ENCODE data around the gene TNRC6C.
"Not testable (repeated sequence)": the region's sequence is repeated elsewhere in the genome, so short reads cannot be mapped to it uniquely, and the experiment has no call there.

Gene TNRC6C

DNA sequence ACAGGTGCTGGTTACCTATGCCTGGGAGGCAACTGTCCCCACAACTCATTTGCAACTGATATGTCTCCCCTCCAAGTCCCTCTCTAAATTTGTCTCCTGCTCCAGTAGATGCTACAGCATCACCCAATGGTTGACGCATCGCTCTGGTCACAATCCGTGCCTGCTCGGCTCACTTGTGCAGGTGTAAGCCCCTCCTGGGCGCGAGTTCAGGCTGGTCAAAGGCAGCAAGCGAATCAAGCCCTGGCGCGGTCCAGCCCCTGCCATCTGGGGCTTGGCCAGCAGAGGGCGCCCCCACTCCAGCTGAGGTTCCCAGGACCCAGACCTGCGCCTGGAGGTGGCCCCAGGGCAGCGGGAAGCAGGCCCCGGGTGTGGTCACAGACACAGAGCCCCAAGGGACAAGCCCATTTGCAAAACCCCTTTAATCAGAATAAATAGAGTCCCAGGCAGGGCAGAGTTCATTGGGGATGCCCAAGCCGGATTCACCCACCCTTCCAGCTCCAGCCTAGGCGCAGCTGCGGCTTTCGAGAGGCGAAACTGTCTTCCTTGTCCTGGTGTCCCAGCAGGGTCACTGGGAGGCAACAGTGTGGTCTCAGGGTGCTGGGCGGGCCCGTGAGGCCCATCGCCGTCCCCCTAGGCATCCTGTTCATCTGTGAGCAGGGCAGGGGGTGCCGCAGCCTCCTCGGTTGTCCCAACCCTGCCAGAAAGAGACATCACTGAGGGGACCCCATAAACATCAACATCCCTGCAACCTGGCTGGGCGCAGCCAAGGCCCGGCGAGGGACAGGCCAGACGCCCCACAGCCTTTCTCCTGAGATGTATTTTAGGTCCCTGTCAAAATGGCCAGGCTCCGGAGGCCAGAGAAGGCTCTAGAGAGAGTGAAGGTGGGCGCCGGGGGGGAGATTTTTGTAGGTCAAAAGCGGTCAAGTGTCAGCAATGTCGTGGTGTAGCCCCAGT is 154.3 kb downstream of the TNRC6C start:
- H3K27ac ChIP-seq (ENCODE audit: low read length): no peak overlapping the region
- no peaks in the 10 kb centered on the region for H3K4me1 ChIP-seq (ENCODE audit: insufficient read depth, low read length)
- DNase-seq (peak; percentile 70), ATAC-seq (ENCODE audit: insufficient read depth, low read depth) (peak; percentile 76)
- no peaks in the 10 kb centered on the region for H3K27me3 ChIP-seq (ENCODE audit: insufficient read depth, low read length, poor library complexity)
- H3K4me3 ChIP-seq (ENCODE audit: low read depth in 1 of 2, low read length in 2 of 2): no peak overlapping the region
- no peaks in the 10 kb centered on the region for H3K9me3 ChIP-seq (ENCODE audit: insufficient read depth, low read length, severe bottlenecking)
- TF ChIP-seq, protein P1, sequence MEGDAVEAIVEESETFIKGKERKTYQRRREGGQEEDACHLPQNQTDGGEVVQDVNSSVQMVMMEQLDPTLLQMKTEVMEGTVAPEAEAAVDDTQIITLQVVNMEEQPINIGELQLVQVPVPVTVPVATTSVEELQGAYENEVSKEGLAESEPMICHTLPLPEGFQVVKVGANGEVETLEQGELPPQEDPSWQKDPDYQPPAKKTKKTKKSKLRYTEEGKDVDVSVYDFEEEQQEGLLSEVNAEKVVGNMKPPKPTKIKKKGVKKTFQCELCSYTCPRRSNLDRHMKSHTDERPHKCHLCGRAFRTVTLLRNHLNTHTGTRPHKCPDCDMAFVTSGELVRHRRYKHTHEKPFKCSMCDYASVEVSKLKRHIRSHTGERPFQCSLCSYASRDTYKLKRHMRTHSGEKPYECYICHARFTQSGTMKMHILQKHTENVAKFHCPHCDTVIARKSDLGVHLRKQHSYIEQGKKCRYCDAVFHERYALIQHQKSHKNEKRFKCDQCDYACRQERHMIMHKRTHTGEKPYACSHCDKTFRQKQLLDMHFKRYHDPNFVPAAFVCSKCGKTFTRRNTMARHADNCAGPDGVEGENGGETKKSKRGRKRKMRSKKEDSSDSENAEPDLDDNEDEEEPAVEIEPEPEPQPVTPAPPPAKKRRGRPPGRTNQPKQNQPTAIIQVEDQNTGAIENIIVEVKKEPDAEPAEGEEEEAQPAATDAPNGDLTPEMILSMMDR (IDR thresholded peaks at IDR 0.05; ENCODE audit: borderline replicate concordance, extremely low read depth, low read length, poor library complexity, severe bottlenecking): peak; percentile 98
- no peak for TF ChIP-seq EZH2 (IDR thresholded peaks at IDR 0.05; ENCODE audit: borderline replicate concordance, low read depth, low read length, severe bottlenecking)
- H2AFZ ChIP-seq (ENCODE audit: low read depth, low read length): no peak overlapping the region
- no peaks in the 10 kb centered on the region for H3K79me2 ChIP-seq (ENCODE audit: insufficient read depth, low read length)
- no peaks in the 10 kb centered on the region for H4K20me1 ChIP-seq (ENCODE audit: insufficient read depth, low read length)
- no peak overlapping the region for H3K9ac ChIP-seq (ENCODE audit: low read depth, low read length)
- no peaks in the 10 kb centered on the region; the same call in 1 of the 2 replicates for H3K36me3 ChIP-seq (ENCODE audit: insufficient read depth, low read length)
- no peak overlapping the region for H3K4me2 ChIP-seq (ENCODE audit: insufficient read depth, low read length)

DNA sequence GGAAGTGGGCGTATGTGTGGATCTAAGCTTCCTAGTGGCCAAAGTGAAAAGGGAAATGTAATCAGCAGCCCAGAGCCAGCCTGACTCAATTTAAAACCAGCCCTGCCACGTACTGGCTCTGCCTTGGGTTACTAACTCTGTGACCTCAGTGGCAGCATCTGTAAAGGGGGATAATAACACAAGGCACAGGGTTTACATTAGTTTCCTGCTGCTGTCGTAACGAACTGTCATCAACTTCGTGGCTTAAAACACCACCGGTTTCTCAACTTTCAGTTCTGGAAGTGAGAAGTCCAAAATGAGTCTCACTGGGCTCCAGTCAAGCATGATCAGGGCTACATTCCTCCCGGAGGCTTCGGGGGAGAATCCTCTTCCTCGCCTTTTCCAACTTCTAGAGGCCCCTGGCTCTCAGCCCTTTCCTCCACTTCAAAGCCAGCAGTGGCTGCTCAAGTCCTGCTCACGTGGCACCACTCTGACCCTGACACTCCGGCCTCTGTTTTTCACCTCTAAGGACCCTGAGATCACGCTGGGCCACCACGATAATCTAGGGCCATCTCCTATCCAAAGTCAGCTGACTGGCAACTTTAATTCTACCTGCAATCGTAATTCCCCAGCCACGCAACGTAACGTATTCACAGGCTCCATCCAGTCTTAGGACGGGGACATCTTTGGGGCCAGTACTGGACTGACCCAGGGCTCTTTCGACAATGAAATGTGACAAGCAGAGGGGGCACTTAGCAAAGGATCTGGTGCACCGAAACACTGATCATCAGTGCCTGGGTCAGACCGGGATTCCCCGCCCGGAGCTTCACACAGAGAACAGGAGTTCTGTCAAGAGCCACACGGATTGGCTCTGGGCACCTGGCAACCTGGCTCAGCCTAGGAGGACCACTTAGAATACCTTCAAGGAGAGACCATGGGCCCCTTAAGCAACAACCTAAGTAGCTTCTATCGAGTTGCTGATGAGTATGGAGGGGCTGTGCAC is 155.6 kb downstream of the TNRC6C start:
- no peaks in the 10 kb centered on the region for H3K9me3 ChIP-seq (ENCODE audit: insufficient read depth, low read length, severe bottlenecking)
- no peaks in the 10 kb centered on the region for H4K20me1 ChIP-seq (ENCODE audit: insufficient read depth, low read length)
- H3K9ac ChIP-seq (ENCODE audit: low read depth, low read length): no peak overlapping the region
- no peaks in the 10 kb centered on the region for H3K27me3 ChIP-seq (ENCODE audit: insufficient read depth, low read length, poor library complexity)
- H3K4me1 ChIP-seq (ENCODE audit: insufficient read depth, low read length): no peaks in the 10 kb centered on the region
- no peak for DNase-seq
- no peaks in the 10 kb centered on the region; the same call in 1 of the 2 replicates for H3K36me3 ChIP-seq (ENCODE audit: insufficient read depth, low read length)
- no peak overlapping the region for H2AFZ ChIP-seq (ENCODE audit: low read depth, low read length)
- no peaks in the 10 kb centered on the region for H3K79me2 ChIP-seq (ENCODE audit: insufficient read depth, low read length)
- no peak overlapping the region for H3K4me3 ChIP-seq (ENCODE audit: low read depth in 1 of 2, low read length in 2 of 2)
- TF ChIP-seq, protein P1 (IDR thresholded peaks at IDR 0.05; ENCODE audit: borderline replicate concordance, extremely low read depth, low read length, poor library complexity, severe bottlenecking): no peak
- TF ChIP-seq EZH2 (IDR thresholded peaks at IDR 0.05; ENCODE audit: borderline replicate concordance, low read depth, low read length, severe bottlenecking): no peak
- H3K4me2 ChIP-seq (ENCODE audit: insufficient read depth, low read length): no peak overlapping the region
- no peak for ATAC-seq (ENCODE audit: insufficient read depth, low read depth)
- no peak overlapping the region for H3K27ac ChIP-seq (ENCODE audit: low read length)

DNA sequence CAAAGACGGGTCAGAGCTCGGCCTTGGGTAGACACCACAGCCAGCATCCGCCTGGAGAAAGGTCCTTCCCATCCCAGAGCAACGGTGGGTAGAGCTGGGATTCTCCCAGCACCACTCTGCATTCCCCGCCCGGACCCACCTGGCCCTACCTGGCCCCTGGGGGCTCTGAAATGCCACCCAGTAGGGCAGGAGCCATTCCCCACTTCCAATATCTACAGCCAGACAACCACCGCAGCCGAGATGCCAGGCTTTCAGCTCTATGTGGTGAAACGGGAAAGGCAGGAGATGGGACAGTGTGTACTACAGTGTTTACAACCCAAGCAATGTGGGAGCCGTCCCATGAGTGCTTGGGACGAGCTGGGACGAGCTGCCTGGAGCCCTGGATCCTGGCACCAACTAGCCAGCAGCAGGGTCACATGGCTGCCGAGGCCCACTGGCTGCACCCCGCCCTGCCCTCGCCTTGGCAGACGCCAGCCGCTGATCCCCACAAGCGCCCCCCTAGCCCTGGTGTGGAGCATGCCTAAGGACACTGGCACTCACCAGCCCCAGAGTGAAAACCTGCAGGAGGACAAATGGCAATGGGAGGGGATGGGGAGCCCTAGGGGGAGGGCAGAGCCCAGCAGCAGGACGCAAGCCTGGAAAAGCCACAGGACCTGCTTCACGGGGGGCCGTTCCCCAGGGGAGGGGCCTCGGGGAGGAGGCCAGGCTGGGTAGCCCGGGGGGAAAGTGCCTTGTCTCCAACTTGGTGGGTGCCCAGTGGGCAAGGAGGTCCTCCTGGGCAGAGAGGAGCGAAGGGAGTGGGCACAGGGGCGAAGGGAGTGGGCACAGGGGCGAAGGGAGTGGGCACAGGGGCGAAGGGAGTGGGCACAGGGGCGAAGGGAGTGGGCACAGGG is 156.6 kb downstream of the TNRC6C start:
- H4K20me1 ChIP-seq (ENCODE audit: insufficient read depth, low read length): no peaks in the 10 kb centered on the region
- H3K79me2 ChIP-seq (ENCODE audit: insufficient read depth, low read length): no peaks in the 10 kb centered on the region
- no peak for ATAC-seq (ENCODE audit: insufficient read depth, low read depth)

DNA sequence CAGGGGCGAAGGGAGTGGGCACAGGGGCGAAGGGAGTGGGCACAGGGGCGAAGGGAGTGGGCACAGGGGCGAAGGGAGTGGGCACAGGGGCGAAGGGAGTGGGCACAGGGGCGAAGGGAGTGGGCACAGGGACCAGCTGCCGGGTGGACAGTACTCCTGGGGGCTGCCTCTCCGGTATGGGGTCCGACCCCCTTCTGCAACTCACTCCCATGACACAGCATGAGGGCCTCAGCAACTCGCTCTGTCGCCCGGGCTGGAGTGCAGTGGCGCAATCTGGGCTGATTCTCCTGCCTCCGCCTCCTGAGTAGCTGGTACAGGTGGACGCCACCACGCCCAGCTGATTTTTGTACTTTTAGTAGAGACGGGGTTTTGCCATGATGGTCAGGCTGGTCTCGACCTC is 157.3 kb downstream of the TNRC6C start:
- H3K4me3 ChIP-seq (ENCODE audit: low read depth in 1 of 2, low read length in 2 of 2); DNase-seq; H3K27ac ChIP-seq (ENCODE audit: low read length); H2AFZ ChIP-seq (ENCODE audit: low read depth, low read length); H3K4me2 ChIP-seq (ENCODE audit: insufficient read depth, low read length); H4K20me1 ChIP-seq (ENCODE audit: insufficient read depth, low read length); H3K4me1 ChIP-seq (ENCODE audit: insufficient read depth, low read length); H3K9me3 ChIP-seq (ENCODE audit: insufficient read depth, low read length, severe bottlenecking); H3K27me3 ChIP-seq (ENCODE audit: insufficient read depth, low read length, poor library complexity); ATAC-seq (ENCODE audit: insufficient read depth, low read depth); H3K36me3 ChIP-seq (ENCODE audit: insufficient read depth, low read length); H3K9ac ChIP-seq (ENCODE audit: low read depth, low read length); H3K79me2 ChIP-seq (ENCODE audit: insufficient read depth, low read length): not testable (repeated sequence)

More for the DNA sequence above, 156.6 kb downstream of the TNRC6C start:
- TF ChIP-seq, protein P1 (IDR thresholded peaks at IDR 0.05; ENCODE audit: borderline replicate concordance, extremely low read depth, low read length, poor library complexity, severe bottlenecking): no peak
- no peak for TF ChIP-seq EZH2 (IDR thresholded peaks at IDR 0.05; ENCODE audit: borderline replicate concordance, low read depth, low read length, severe bottlenecking)
- Histone ChIP-seq H3K9me3 (ENCODE audit: insufficient read depth, low read length, severe bottlenecking) (no peaks in the 10 kb centered on the region), H3K27me3 (ENCODE audit: insufficient read depth, low read length, poor library complexity) (no peaks in the 10 kb centered on the region), H3K27ac (ENCODE audit: low read length) (no peak overlapping the region), H3K9ac (ENCODE audit: low read depth, low read length) (no peak overlapping the region), H3K4me2 (ENCODE audit: insufficient read depth, low read length) (no peak overlapping the region), H3K36me3 (ENCODE audit: insufficient read depth, low read length) (no peaks in the 10 kb centered on the region; the same call in 1 of the 2 replicates), H3K4me1 (ENCODE audit: insufficient read depth, low read length) (no peaks in the 10 kb centered on the region), H2AFZ (ENCODE audit: low read depth, low read length) (no peak overlapping the region), H3K4me3 (ENCODE audit: low read depth in 1 of 2, low read length in 2 of 2) (no peak overlapping the region)
- DNase-seq: no peak
